ENCODE results near the gene CD226. TPM values are rescaled to one million over a fixed set of nuclear protein-coding genes. Genes with fewer than 3 reads are reported as not detected.

Gene CD226
- total RNA-seq, 1 donor from 2014 or later = 0.62 TPM

GRCh38 chr18:69878213-69878933, 69.3 kb downstream of the CD226 start:
- DNase-seq (ENCODE audit: low spot score) = no peak
- peaks cover 2% of the 10 kb centered on the region for H3K36me3 Mint-ChIP-seq (ENCODE audit: low read depth)

GRCh38 chr18:69876490-69876889, 71.2 kb downstream of the CD226 start:
- Mint-ChIP-seq H3K4me1 (ENCODE audit: low read depth) (peaks cover 8% of the 10 kb centered on the region), H3K27me3 (ENCODE audit: low read depth) (no peaks in the 10 kb centered on the region), H3K27ac (ENCODE audit: unreplicated experiment) (no peak overlapping the region), H3K36me3 (ENCODE audit: low read depth) (peaks cover 2% of the 10 kb centered on the region), H3K9me3 (ENCODE audit: low read depth) (no peaks in the 10 kb centered on the region), H3K4me3 (ENCODE audit: unreplicated experiment) (no peak overlapping the region)
- TF ChIP-seq CTCF (IDR thresholded peaks at IDR 0.05) = no peak
- no peak for DNase-seq (ENCODE audit: low spot score)

More at GRCh38 chr18:69878213-69878933, 69.3 kb downstream of the CD226 start:
- peaks cover 17% of the 10 kb centered on the region for H3K4me1 Mint-ChIP-seq (ENCODE audit: low read depth)
- TF ChIP-seq CTCF (IDR thresholded peaks at IDR 0.05) = no peak
- no peaks in the 10 kb centered on the region for H3K27me3 Mint-ChIP-seq (ENCODE audit: low read depth)
- H3K9me3 Mint-ChIP-seq (ENCODE audit: low read depth) = no peaks in the 10 kb centered on the region
- H3K4me3 Mint-ChIP-seq (ENCODE audit: unreplicated experiment) = no peak overlapping the region
- H3K27ac Mint-ChIP-seq (ENCODE audit: unreplicated experiment) = no peak overlapping the region

- H3K27ac Mint-ChIP-seq (ENCODE audit: unreplicated experiment) = no peak overlapping the region
- H3K27me3 Mint-ChIP-seq (ENCODE audit: low read depth) = no peaks in the 10 kb centered on the region
- no peak for DNase-seq (ENCODE audit: low spot score)
- no peak overlapping the region for H3K4me3 Mint-ChIP-seq (ENCODE audit: unreplicated experiment)
- peaks cover 14% of the 10 kb centered on the region for H3K4me1 Mint-ChIP-seq (ENCODE audit: low read depth)
- no peaks in the 10 kb centered on the region for H3K9me3 Mint-ChIP-seq (ENCODE audit: low read depth)
- no peak for TF ChIP-seq CTCF (IDR thresholded peaks at IDR 0.05)
- peaks cover 2% of the 10 kb centered on the region for H3K36me3 Mint-ChIP-seq (ENCODE audit: low read depth)
Observed at GRCh38 chr18:69874058-69874457, 73.6 kb downstream of the CD226 start.

GRCh38 chr18:69872661-69873060, 75.0 kb downstream of the CD226 start:
- Mint-ChIP-seq H3K27me3 (ENCODE audit: low read depth) (no peaks in the 10 kb centered on the region), H3K27ac (ENCODE audit: unreplicated experiment) (no peak overlapping the region)

GRCh38 chr18:69871363-69871762, 76.3 kb downstream of the CD226 start:
- Mint-ChIP-seq H3K4me3 (ENCODE audit: unreplicated experiment) (no peak overlapping the region), H3K36me3 (ENCODE audit: low read depth) (no peaks in the 10 kb centered on the region), H3K27me3 (ENCODE audit: low read depth) (no peaks in the 10 kb centered on the region), H3K9me3 (ENCODE audit: low read depth) (no peaks in the 10 kb centered on the region), H3K27ac (ENCODE audit: unreplicated experiment) (no peak overlapping the region), H3K4me1 (ENCODE audit: low read depth) (peaks cover 19% of the 10 kb centered on the region)
- TF ChIP-seq CTCF (IDR thresholded peaks at IDR 0.05) = no peak
- no peak for DNase-seq (ENCODE audit: low spot score)

More at GRCh38 chr18:69872661-69873060, 75.0 kb downstream of the CD226 start:
- Mint-ChIP-seq H3K4me1 (ENCODE audit: low read depth) (peaks cover 14% of the 10 kb centered on the region), H3K36me3 (ENCODE audit: low read depth) (no peaks in the 10 kb centered on the region), H3K4me3 (ENCODE audit: unreplicated experiment) (no peak overlapping the region), H3K9me3 (ENCODE audit: low read depth) (no peaks in the 10 kb centered on the region)
- no peak for TF ChIP-seq CTCF (IDR thresholded peaks at IDR 0.05)
- no peak for DNase-seq (ENCODE audit: low spot score)
